ENCODE data around the gene LMO1. TPM values are rescaled to one million over a fixed set of nuclear protein-coding genes. Genes with fewer than 3 reads are reported as not detected.

LMO1 gene
- polyA plus RNA-seq, 1 of the 3 experiments (the other 2 are of a cell fraction) = 0.12 TPM

DNA sequence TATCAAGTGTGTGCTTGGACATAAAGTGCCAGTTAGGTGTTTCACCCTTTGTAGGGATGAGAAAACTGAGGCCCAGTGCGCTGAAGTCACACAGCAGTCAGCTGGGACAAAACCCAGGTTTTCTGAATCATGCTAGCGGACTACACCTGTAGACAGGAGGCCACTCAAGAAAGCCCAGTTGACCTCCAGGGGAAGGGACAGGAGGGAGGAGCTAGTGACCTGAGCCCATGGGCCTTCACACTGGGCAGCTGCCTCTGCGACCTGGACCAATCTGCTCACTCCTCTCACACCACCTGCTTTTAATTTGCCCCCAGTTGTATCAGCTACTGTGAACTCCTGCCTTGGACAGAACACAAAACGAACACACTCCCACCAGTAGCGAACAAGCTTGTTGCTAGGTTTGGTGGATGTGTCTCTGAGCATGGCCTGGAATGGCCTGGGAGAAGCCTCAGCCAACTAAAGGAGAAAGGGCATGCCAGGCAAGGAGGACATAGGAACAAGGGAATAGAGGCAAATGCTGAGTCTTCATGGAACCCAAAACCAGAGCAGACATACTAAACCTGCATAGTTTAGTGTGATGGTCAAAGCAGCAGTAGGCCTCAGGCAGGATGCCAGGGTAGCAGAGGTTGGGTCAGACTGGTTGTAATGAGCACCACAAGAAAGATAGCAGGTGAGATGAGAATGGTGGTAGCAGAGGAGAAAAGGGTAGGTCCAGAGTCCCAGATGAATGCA, 7.2 kb downstream of the LMO1 start:
- Histone ChIP-seq H3K4me1 (ENCODE audit: control insufficient read depth in 1 of 2, insufficient read depth in 2 of 2, low read depth in 1 of 2, low read length in 1 of 2) (peaks cover 0 to 86% of the 10 kb centered on the region in 2 experiments; a peak in 1 of 4 replicates), H3K27ac (ENCODE audit: low read depth in 2 of 2, low read length in 1 of 2) (peak overlapping the region in 1 of 2 experiments; percentile 79; a peak in 1 of 4 replicates), H3K36me3 (replicated peaks in 1 of 2; ENCODE audit: control insufficient read depth in 1 of 2, insufficient read depth in 2 of 2, low read length in 1 of 2) (no peaks in the 10 kb centered on the region), H2AFZ (ENCODE audit: low read depth) (no peak overlapping the region), H3K79me2 (ENCODE audit: insufficient read depth) (no peaks in the 10 kb centered on the region), H3K4me2 (no peak overlapping the region), H3K9me3 (no peaks in the 10 kb centered on the region), H3K27me3 (ENCODE audit: insufficient read depth) (peaks cover 9% of the 10 kb centered on the region; the same call in 1 of the 2 replicates), H4K20me1 (ENCODE audit: insufficient read depth) (no peaks in the 10 kb centered on the region), H3K9me2 (no peaks in the 10 kb centered on the region), H3K9ac (no peak overlapping the region), H3F3A (replicated peaks; ENCODE audit: insufficient read depth) (no peaks in the 10 kb centered on the region), H3K4me3 (ENCODE audit: low read depth in 2 of 2, low read length in 1 of 2) (no peak overlapping the region)
- WGBS (ENCODE audit: low lambda C conversion rate) = 73% methylated on average over 3 of the region's 5 CpGs
- DNase-seq = no peak
- CTCF ChIA-PET = interaction anchor here (1.2 to 29.7 kb wide), 3 partner anchors 12 to 31 kb away, joined by 3 to 604 read pairs (median 302); no protein-coding TSS in a partner anchor
- TF ChIP-seq USF1 (IDR thresholded peaks at IDR 0.05; ENCODE audit: borderline replicate concordance, low read depth) = no peak
- TF ChIP-seq TCF12 (IDR thresholded peaks at IDR 0.05) = no peak
- no peak for TF ChIP-seq FOXM1 (IDR thresholded peaks at IDR 0.05; ENCODE audit: low read depth)
- no peak for TF ChIP-seq SMC3 (IDR thresholded peaks at IDR 0.05; ENCODE audit: low read depth, low read length)
- TF ChIP-seq NRF1 (IDR thresholded peaks at IDR 0.05; ENCODE audit: low read depth, low read length) = no peak
- no peak for TF ChIP-seq RCOR1 (IDR thresholded peaks at IDR 0.05; ENCODE audit: low read length)
- no peak for TF ChIP-seq ELF1 (IDR thresholded peaks at IDR 0.05)
- no peak for TF ChIP-seq SIN3A (IDR thresholded peaks at IDR 0.05; ENCODE audit: borderline replicate concordance, low read depth, low read length)
- no peak for TF ChIP-seq NFIC (IDR thresholded peaks at IDR 0.05; ENCODE audit: borderline replicate concordance)
- no peak for TF ChIP-seq IRF3 (IDR thresholded peaks at IDR 0.05; ENCODE audit: low read depth, low read length)
- TF ChIP-seq MXI1 (IDR thresholded peaks at IDR 0.05; ENCODE audit: low read depth, low read length) = no peak
- TF ChIP-seq JUND (IDR thresholded peaks at IDR 0.05) = no peak
- no peak for TF ChIP-seq MEF2A (IDR thresholded peaks at IDR 0.05; ENCODE audit: borderline replicate concordance, low read depth)
- no peak for TF ChIP-seq POLR2AphosphoS5 (IDR thresholded peaks at IDR 0.05; ENCODE audit: low read depth, low read length)
- POLR2A ChIA-PET = interaction anchor here (1.2 to 1.9 kb wide), 2 partner anchors 14 to 24 kb away, joined by 4 read pairs; no protein-coding TSS in a partner anchor

DNA sequence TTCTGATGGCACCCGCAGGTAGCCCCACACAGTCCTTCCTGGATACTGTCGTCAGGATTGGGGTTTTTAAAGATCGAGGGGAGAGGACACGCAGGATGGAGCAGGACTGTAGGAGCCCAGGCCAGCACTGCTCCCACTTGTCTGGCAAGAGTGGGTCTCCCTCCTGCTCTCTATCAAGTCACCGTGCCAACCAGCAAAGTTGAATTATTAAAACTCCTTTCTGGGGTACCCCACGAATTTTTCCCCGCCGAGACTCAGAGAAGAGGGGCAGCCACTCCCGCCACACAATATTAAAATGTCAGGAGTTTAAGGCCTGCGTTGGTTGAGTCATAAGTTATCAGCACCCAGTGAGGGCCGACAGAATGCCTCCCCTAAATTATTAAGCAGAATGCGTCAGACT, 10.1 kb downstream of the LMO1 start:
- CTCF ChIA-PET = interaction anchor here (1.0 to 29.7 kb wide), 4 partner anchors 10 to 313 kb away, joined by 4 to 604 read pairs (median 153); partner anchors contain the start of gene LMO1

More for the DNA sequence above, 10.1 kb downstream of the LMO1 start:
- H3K27ac ChIP-seq (ENCODE audit: low read depth in 2 of 2, low read length in 1 of 2) = no peak overlapping the region
- H3K36me3 ChIP-seq (replicated peaks in 1 of 2; ENCODE audit: control insufficient read depth in 1 of 2, insufficient read depth in 2 of 2, low read length in 1 of 2) = no peaks in the 10 kb centered on the region
- no peak overlapping the region for H3K4me3 ChIP-seq (ENCODE audit: low read depth in 2 of 2, low read length in 1 of 2)
- no peaks in the 10 kb centered on the region for H3K27me3 ChIP-seq (ENCODE audit: insufficient read depth)
- H2AFZ ChIP-seq (ENCODE audit: low read depth) = no peak overlapping the region
- POLR2A ChIA-PET = no interaction called here
- TF ChIP-seq, protein P1, sequence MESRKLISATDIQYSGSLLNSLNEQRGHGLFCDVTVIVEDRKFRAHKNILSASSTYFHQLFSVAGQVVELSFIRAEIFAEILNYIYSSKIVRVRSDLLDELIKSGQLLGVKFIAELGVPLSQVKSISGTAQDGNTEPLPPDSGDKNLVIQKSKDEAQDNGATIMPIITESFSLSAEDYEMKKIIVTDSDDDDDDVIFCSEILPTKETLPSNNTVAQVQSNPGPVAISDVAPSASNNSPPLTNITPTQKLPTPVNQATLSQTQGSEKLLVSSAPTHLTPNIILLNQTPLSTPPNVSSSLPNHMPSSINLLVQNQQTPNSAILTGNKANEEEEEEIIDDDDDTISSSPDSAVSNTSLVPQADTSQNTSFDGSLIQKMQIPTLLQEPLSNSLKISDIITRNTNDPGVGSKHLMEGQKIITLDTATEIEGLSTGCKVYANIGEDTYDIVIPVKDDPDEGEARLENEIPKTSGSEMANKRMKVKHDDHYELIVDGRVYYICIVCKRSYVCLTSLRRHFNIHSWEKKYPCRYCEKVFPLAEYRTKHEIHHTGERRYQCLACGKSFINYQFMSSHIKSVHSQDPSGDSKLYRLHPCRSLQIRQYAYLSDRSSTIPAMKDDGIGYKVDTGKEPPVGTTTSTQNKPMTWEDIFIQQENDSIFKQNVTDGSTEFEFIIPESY (IDR thresholded peaks at IDR 0.05; ENCODE audit: borderline replicate concordance, low read depth) = no peak
- TF ChIP-seq RCOR1 (IDR thresholded peaks at IDR 0.05; ENCODE audit: low read length) (no peak), POLR2AphosphoS5 (IDR thresholded peaks at IDR 0.05; ENCODE audit: low read depth, low read length) (no peak), TEAD4 (IDR thresholded peaks at IDR 0.05; ENCODE audit: borderline replicate concordance, insufficient read depth) (no peak), JUND (IDR thresholded peaks at IDR 0.05) (no peak), SIN3A (IDR thresholded peaks at IDR 0.05; ENCODE audit: borderline replicate concordance, low read depth, low read length) (no peak), USF1 (IDR thresholded peaks at IDR 0.05; ENCODE audit: borderline replicate concordance, low read depth) (no peak), TAF1 (IDR thresholded peaks at IDR 0.05; ENCODE audit: borderline replicate concordance, low read depth, low read length) (no peak), FOXJ3 (CRISPR knock-in tag; IDR thresholded peaks at IDR 0.05) (no peak), SMC3 (IDR thresholded peaks at IDR 0.05; ENCODE audit: low read depth, low read length) (no peak)
- TF ChIP-seq, protein P2, sequence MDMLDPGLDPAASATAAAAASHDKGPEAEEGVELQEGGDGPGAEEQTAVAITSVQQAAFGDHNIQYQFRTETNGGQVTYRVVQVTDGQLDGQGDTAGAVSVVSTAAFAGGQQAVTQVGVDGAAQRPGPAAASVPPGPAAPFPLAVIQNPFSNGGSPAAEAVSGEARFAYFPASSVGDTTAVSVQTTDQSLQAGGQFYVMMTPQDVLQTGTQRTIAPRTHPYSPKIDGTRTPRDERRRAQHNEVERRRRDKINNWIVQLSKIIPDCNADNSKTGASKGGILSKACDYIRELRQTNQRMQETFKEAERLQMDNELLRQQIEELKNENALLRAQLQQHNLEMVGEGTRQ (IDR thresholded peaks at IDR 0.05; ENCODE audit: borderline replicate concordance, low read depth, low read length) = no peak
- H3K9ac ChIP-seq = no peak overlapping the region
- DNase-seq = no peak
- H3K4me1 ChIP-seq (ENCODE audit: control insufficient read depth in 1 of 2, insufficient read depth in 2 of 2, low read depth in 1 of 2, low read length in 1 of 2) = peaks cover 0 to 80% of the 10 kb centered on the region in 2 experiments; a peak in 2 of 4 replicates
- no peaks in the 10 kb centered on the region for H3K79me2 ChIP-seq (ENCODE audit: insufficient read depth)
- H3K4me2 ChIP-seq = no peak overlapping the region
- H3K9me3 ChIP-seq = no peaks in the 10 kb centered on the region
- H4K20me1 ChIP-seq (ENCODE audit: insufficient read depth) = no peaks in the 10 kb centered on the region
- WGBS (ENCODE audit: low lambda C conversion rate) = 82% methylated on average over 12 of the region's 12 CpGs
- H3F3A ChIP-seq (replicated peaks; ENCODE audit: insufficient read depth) = no peaks in the 10 kb centered on the region
- H3K9me2 ChIP-seq = no peaks in the 10 kb centered on the region
